Measurements from ENCODE around the gene MSI2.

The MSI2 gene

GRCh38 chr17:57570724-57571344, 314.5 kb downstream of the MSI2 start:
- Histone ChIP-seq H3K79me2 (ENCODE audit: control insufficient read depth, insufficient read depth, low read length, poor library complexity) (no peaks in the 10 kb centered on the region), H4K91ac (ENCODE audit: low read depth, low read length) (no peak overlapping the region), H3K23ac (ENCODE audit: low read length) (no peak overlapping the region), H2BK120ac (ENCODE audit: insufficient read depth, low read length, poor library complexity) (no peak overlapping the region), H3K4me1 (ENCODE audit: control insufficient read depth in 1 of 2, insufficient read depth in 2 of 2, low read length in 2 of 2) (no peaks in the 10 kb centered on the region), H3K14ac (ENCODE audit: low read length) (no peak overlapping the region), H3K4ac (ENCODE audit: low read depth, low read length) (no peak overlapping the region), H2BK5ac (ENCODE audit: low read depth, low read length, poor library complexity) (no peak overlapping the region), H2AFZ (ENCODE audit: insufficient read depth, low read length, poor library complexity) (no peak overlapping the region), H4K12ac (ENCODE audit: low read depth, low read length) (no peak overlapping the region), H2BK12ac (ENCODE audit: low read length) (no peak overlapping the region), H3K9ac (ENCODE audit: low read length) (no peak overlapping the region), H3K79me1 (ENCODE audit: low read length) (no peaks in the 10 kb centered on the region), H2AK5ac (ENCODE audit: low read length) (no peak overlapping the region), H3K4me3 (ENCODE audit: low read depth, low read length) (no peak overlapping the region), H3K27ac (ENCODE audit: low read depth, low read length) (no peak overlapping the region), H3K27me3 (ENCODE audit: insufficient read depth, low read length) (no peaks in the 10 kb centered on the region), H3K18ac (ENCODE audit: low read length) (no peak overlapping the region), H3K36me3 (ENCODE audit: control insufficient read depth in 1 of 2, insufficient read depth in 2 of 2, low read length in 2 of 2) (peaks cover 0 to 8% of the 10 kb centered on the region in 2 experiments), H3K9me3 (ENCODE audit: insufficient read depth, low read depth, low read length) (no peaks in the 10 kb centered on the region), H3K4me2 (ENCODE audit: low read length) (no peak overlapping the region), H4K8ac (ENCODE audit: low read depth, low read length) (no peak overlapping the region)
- DNase-seq = no peak
- no CpG with 5 or more reads among the region's 10 CpGs for WGBS (ENCODE audit: extremely low coverage, insufficient coverage, insufficient read length)

DNA sequence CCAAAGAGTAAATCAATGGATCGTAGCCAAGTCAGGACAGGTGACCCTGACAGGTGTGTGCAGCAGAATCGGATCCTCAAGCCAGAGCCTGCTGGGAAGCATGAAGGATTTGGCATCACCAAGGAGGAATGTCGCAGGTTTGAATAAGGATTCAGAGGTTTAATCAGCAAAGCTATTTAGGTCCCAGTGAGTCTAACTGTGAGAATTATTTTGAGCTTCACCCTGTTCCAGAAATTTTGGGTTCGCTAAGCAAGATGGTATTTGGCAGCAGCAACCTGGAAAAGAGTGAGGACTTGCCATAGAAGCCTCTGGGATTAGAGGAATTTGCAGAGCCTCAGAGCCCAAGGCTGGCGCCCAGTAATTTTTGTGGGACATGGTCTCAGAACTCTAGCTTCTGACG, 315.7 kb downstream of the MSI2 start:
- H2AFZ ChIP-seq (ENCODE audit: insufficient read depth, low read length, poor library complexity) = no peak overlapping the region
- no peak overlapping the region for H2AK5ac ChIP-seq (ENCODE audit: low read length)
- H3K9me3 ChIP-seq (ENCODE audit: insufficient read depth, low read depth, low read length) = no peaks in the 10 kb centered on the region
- H3K4me2 ChIP-seq (ENCODE audit: low read length) = no peak overlapping the region
- DNase-seq = no peak
- H3K79me1 ChIP-seq (ENCODE audit: low read length) = no peaks in the 10 kb centered on the region
- H4K8ac ChIP-seq (ENCODE audit: low read depth, low read length) = no peak overlapping the region
- H3K4me1 ChIP-seq (ENCODE audit: control insufficient read depth in 1 of 2, insufficient read depth in 2 of 2, low read length in 2 of 2) = no peaks in the 10 kb centered on the region
- H3K18ac ChIP-seq (ENCODE audit: low read length) = no peak overlapping the region
- H3K27me3 ChIP-seq (ENCODE audit: insufficient read depth, low read length) = no peaks in the 10 kb centered on the region
- no peak overlapping the region for H3K4ac ChIP-seq (ENCODE audit: low read depth, low read length)
- no peak overlapping the region for H4K12ac ChIP-seq (ENCODE audit: low read depth, low read length)
- no peak overlapping the region for H2BK120ac ChIP-seq (ENCODE audit: insufficient read depth, low read length, poor library complexity)
- no CpG with 5 or more reads among the region's 6 CpGs for WGBS (ENCODE audit: extremely low coverage, insufficient coverage, insufficient read length)
- no peak overlapping the region for H3K27ac ChIP-seq (ENCODE audit: low read depth, low read length)
- no peaks in the 10 kb centered on the region for H3K79me2 ChIP-seq (ENCODE audit: control insufficient read depth, insufficient read depth, low read length, poor library complexity)
- no peak overlapping the region for H2BK5ac ChIP-seq (ENCODE audit: low read depth, low read length, poor library complexity)
- H4K91ac ChIP-seq (ENCODE audit: low read depth, low read length) = no peak overlapping the region
- H3K14ac ChIP-seq (ENCODE audit: low read length) = no peak overlapping the region
- H3K9ac ChIP-seq (ENCODE audit: low read length) = no peak overlapping the region
- no peak overlapping the region for H3K4me3 ChIP-seq (ENCODE audit: low read depth, low read length)
- peaks cover 0 to 5% of the 10 kb centered on the region in 2 experiments for H3K36me3 ChIP-seq (ENCODE audit: control insufficient read depth in 1 of 2, insufficient read depth in 2 of 2, low read length in 2 of 2)
- H3K23ac ChIP-seq (ENCODE audit: low read length) = no peak overlapping the region
- H2BK12ac ChIP-seq (ENCODE audit: low read length) = no peak overlapping the region

DNA sequence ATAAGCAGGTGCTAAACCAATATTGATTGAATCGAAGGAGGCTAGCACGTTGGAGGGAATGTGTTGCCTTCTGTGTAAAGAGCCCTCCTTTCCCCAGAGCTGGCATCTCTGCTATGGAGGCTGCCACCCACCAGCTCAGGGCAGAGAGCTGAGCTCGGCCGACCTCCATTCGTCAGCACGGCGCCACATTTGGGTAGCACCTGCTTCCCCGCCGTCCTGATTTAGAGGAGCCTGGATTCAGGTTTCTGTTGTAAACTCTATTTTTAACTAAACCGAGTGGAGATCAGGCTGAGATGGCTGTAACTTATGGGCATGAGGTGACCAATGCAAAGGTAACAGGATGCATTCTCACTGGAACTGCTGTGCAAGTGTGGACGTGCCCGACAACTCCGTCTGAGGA, 316.3 kb downstream of the MSI2 start:
- Histone ChIP-seq H3K4ac (ENCODE audit: low read depth, low read length) (no peak overlapping the region), H2AK5ac (ENCODE audit: low read length) (no peak overlapping the region), H2BK120ac (ENCODE audit: insufficient read depth, low read length, poor library complexity) (no peak overlapping the region), H2BK5ac (ENCODE audit: low read depth, low read length, poor library complexity) (no peak overlapping the region), H2BK12ac (ENCODE audit: low read length) (no peak overlapping the region), H3K23ac (ENCODE audit: low read length) (no peak overlapping the region), H4K91ac (ENCODE audit: low read depth, low read length) (no peak overlapping the region), H2AFZ (ENCODE audit: insufficient read depth, low read length, poor library complexity) (no peak overlapping the region), H4K12ac (ENCODE audit: low read depth, low read length) (no peak overlapping the region), H3K79me1 (ENCODE audit: low read length) (no peaks in the 10 kb centered on the region), H3K27me3 (ENCODE audit: insufficient read depth, low read length) (no peaks in the 10 kb centered on the region), H3K4me1 (ENCODE audit: control insufficient read depth in 1 of 2, insufficient read depth in 2 of 2, low read length in 2 of 2) (peaks cover 0 to under 1% of the 10 kb centered on the region in 2 experiments), H3K4me2 (ENCODE audit: low read length) (no peak overlapping the region), H3K27ac (ENCODE audit: low read depth, low read length) (no peak overlapping the region), H3K79me2 (ENCODE audit: control insufficient read depth, insufficient read depth, low read length, poor library complexity) (no peaks in the 10 kb centered on the region), H3K4me3 (ENCODE audit: low read depth, low read length) (no peak overlapping the region), H3K18ac (ENCODE audit: low read length) (no peak overlapping the region), H3K9ac (ENCODE audit: low read length) (no peak overlapping the region), H3K9me3 (ENCODE audit: insufficient read depth, low read depth, low read length) (no peaks in the 10 kb centered on the region), H4K8ac (ENCODE audit: low read depth, low read length) (no peak overlapping the region), H3K14ac (ENCODE audit: low read length) (no peak overlapping the region), H3K36me3 (ENCODE audit: control insufficient read depth in 1 of 2, insufficient read depth in 2 of 2, low read length in 2 of 2) (peaks cover 0 to 5% of the 10 kb centered on the region in 2 experiments)
- no peak for DNase-seq
- WGBS (ENCODE audit: extremely low coverage, insufficient coverage, insufficient read length) = no CpG with 5 or more reads among the region's 13 CpGs

DNA sequence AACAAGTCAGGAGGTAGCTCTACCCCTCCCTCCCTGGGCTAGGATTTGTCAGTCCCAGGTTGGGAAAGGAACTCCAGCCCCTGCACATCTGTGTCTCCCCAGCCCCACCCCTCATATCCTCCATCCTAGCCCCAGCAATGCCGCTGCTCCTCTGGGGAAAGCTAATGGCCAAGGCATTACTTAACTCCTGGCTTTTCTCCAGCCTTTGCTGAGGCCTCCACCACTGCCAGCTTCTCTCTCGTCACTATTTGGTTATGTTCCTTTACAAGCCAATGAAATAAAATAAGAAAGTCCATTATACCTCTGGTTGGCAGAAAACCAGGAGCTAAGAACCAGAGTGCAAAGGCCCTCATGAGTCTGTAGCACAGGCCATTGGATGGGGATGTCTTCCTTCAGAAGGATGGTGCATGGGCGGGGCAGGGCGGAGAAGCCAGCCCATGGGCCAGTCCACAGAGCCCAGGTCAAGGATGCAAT, 317.8 kb downstream of the MSI2 start:
- H3K4me3 ChIP-seq (ENCODE audit: low read depth, low read length) = no peak overlapping the region
- H3K27me3 ChIP-seq (ENCODE audit: insufficient read depth, low read length) = no peaks in the 10 kb centered on the region
- no peaks in the 10 kb centered on the region for H3K9me3 ChIP-seq (ENCODE audit: insufficient read depth, low read depth, low read length)
- no peak for DNase-seq
- H4K12ac ChIP-seq (ENCODE audit: low read depth, low read length) = no peak overlapping the region
- no peak overlapping the region for H2AK5ac ChIP-seq (ENCODE audit: low read length)
- H2BK5ac ChIP-seq (ENCODE audit: low read depth, low read length, poor library complexity) = no peak overlapping the region
- no peak overlapping the region for H2BK12ac ChIP-seq (ENCODE audit: low read length)
- H3K79me2 ChIP-seq (ENCODE audit: control insufficient read depth, insufficient read depth, low read length, poor library complexity) = no peaks in the 10 kb centered on the region
- H2BK120ac ChIP-seq (ENCODE audit: insufficient read depth, low read length, poor library complexity) = no peak overlapping the region
- H2AFZ ChIP-seq (ENCODE audit: insufficient read depth, low read length, poor library complexity) = no peak overlapping the region
- H3K4me2 ChIP-seq (ENCODE audit: low read length) = no peak overlapping the region
- no CpG with 5 or more reads among the region's 4 CpGs for WGBS (ENCODE audit: extremely low coverage, insufficient coverage, insufficient read length)
- H3K79me1 ChIP-seq (ENCODE audit: low read length) = peaks cover 3% of the 10 kb centered on the region
- H4K91ac ChIP-seq (ENCODE audit: low read depth, low read length) = no peak overlapping the region
- peak overlapping the region; percentile 22 for H3K18ac ChIP-seq (ENCODE audit: low read length)
- H3K27ac ChIP-seq (ENCODE audit: low read depth, low read length) = no peak overlapping the region
- no peak overlapping the region for H3K4ac ChIP-seq (ENCODE audit: low read depth, low read length)
- H3K4me1 ChIP-seq (ENCODE audit: control insufficient read depth in 1 of 2, insufficient read depth in 2 of 2, low read length in 2 of 2) = peaks cover 2 to 7% of the 10 kb centered on the region in 2 experiments
- peaks cover 0 to 5% of the 10 kb centered on the region in 2 experiments for H3K36me3 ChIP-seq (ENCODE audit: control insufficient read depth in 1 of 2, insufficient read depth in 2 of 2, low read length in 2 of 2)
- H4K8ac ChIP-seq (ENCODE audit: low read depth, low read length) = no peak overlapping the region
- no peak overlapping the region for H3K9ac ChIP-seq (ENCODE audit: low read length)
- H3K23ac ChIP-seq (ENCODE audit: low read length) = no peak overlapping the region
- no peak overlapping the region for H3K14ac ChIP-seq (ENCODE audit: low read length)
